GM19238 (cell line): ENCODE results near the gene FDXR.

Experiments used
- DNase-seq: peaks from one replicate; pipeline ENCODE4 v3.0.0; 2011; ENCODE audit warnings: low spot score; ENCODE audit not compliant: insufficient read length

The FDXR gene

GRCh38 chr17:74836691-74837467 is 35.9 kb downstream of the FDXR start:
- no peak for DNase-seq

GRCh38 chr17:74836191-74836590 is 36.6 kb downstream of the FDXR start:
- no peak for DNase-seq

GRCh38 chr17:74833501-74834377 is 39.1 kb downstream of the FDXR start:
- peak; percentile 69 for DNase-seq

GRCh38 chr17:74832421-74832820 is 40.4 kb downstream of the FDXR start:
- DNase-seq = no peak

- no peak for DNase-seq
Observed at GRCh38 chr17:74831444-74832146, 41.2 kb downstream of the FDXR start.

GRCh38 chr17:74830861-74831260 is 41.9 kb downstream of the FDXR start:
- no peak for DNase-seq

- DNase-seq = no peak
Observed at GRCh38 chr17:74827800-74828199, 45.0 kb downstream of the FDXR start.

GRCh38 chr17:74825952-74826719 is 46.7 kb downstream of the FDXR start:
- no peak for DNase-seq

GRCh38 chr17:74824961-74825627 is 47.7 kb downstream of the FDXR start:
- DNase-seq = no peak

- DNase-seq = no peak
Observed at GRCh38 chr17:74822939-74823367, 49.8 kb downstream of the FDXR start.

- DNase-seq = no peak
Observed at GRCh38 chr17:74822335-74822938, 50.4 kb downstream of the FDXR start.

- DNase-seq = no peak
Observed at GRCh38 chr17:74821655-74822334, 51.0 kb downstream of the FDXR start.

- no peak for DNase-seq
Observed at GRCh38 chr17:74819801-74820436, 52.9 kb downstream of the FDXR start.

GRCh38 chr17:74818291-74818938 is 54.4 kb downstream of the FDXR start:
- no peak for DNase-seq

GRCh38 chr17:74816905-74817620 is 55.7 kb downstream of the FDXR start:
- no peak for DNase-seq

GRCh38 chr17:74815550-74816370 is 57.0 kb downstream of the FDXR start:
- no peak for DNase-seq

GRCh38 chr17:74815067-74815466 is 57.7 kb downstream of the FDXR start:
- no peak for DNase-seq
